H1 (cell line): ENCODE data around the gene KCNH1. TPM values are rescaled to one million over a fixed set of nuclear protein-coding genes. Genes with fewer than 3 reads are reported as not detected.

Source experiments
- CTCF ChIA-PET: fragments of 300-600 bp; sonication (Branson Sonifier 250); formaldehyde crosslinking; loops from one replicate; lab custom pipeline; 2021; ENCODE audit not compliant: partially characterized antibody; lab: Charles Lee
- POLR2A ChIA-PET: fragments of 300-600 bp; sonication (Branson Sonifier 250); formaldehyde crosslinking; loops from one replicate; lab custom pipeline; 2021; ENCODE audit warnings: inconsistent platforms; ENCODE audit not compliant: partially characterized antibody; lab: Charles Lee
- DNase-seq, 2 experiments: peaks; one replicate each; pipeline versions ENCODE4 v3.0.0 to v3.0.0-alpha.2; 2010 to 2022; ENCODE audit warnings: low spot score in 2 of 2, low read depth in 1 of 2, mixed read lengths in 1 of 2
- FAIRE-seq: peaks from 2 replicates; lab custom pipeline; 2011; peaks lifted over from hg19 to GRCh38; lab: Jason Lieb, UNC
- H2AFZ ChIP-seq: 2 replicates; pipeline ENCODE4 v1.8.1; 2012; ENCODE audit warnings: low read length, inconsistent platforms
- H2AK5ac ChIP-seq: 2 replicates; pipeline ENCODE4 v1.6.1; 2013; ENCODE audit warnings: low read depth, low read length
- H2BK120ac ChIP-seq: replicated peaks from 2 replicates; pipeline ENCODE3; 2013; ENCODE audit warnings: low read depth, low read length, inconsistent platforms
- H2BK12ac ChIP-seq: 2 replicates; pipeline ENCODE4 v1.6.1; 2013; ENCODE audit warnings: low read depth, low read length
- H2BK15ac ChIP-seq: 2 replicates; pipeline ENCODE4 v1.6.1; 2013; ENCODE audit warnings: low read length
- H2BK20ac ChIP-seq: 2 replicates; pipeline ENCODE4 v1.6.1; 2013; ENCODE audit warnings: low read length
- H2BK5ac ChIP-seq: 2 replicates; pipeline ENCODE4 v1.6.1; 2013; ENCODE audit warnings: low read depth, low read length
- H3K14ac ChIP-seq: 2 replicates; pipeline ENCODE4 v1.6.1; 2013; ENCODE audit warnings: inconsistent platforms; ENCODE audit not compliant: insufficient read length
- H3K18ac ChIP-seq: 2 replicates; pipeline ENCODE4 v1.6.1; 2013; ENCODE audit warnings: low read length; ENCODE audit errors: extremely low read depth
- H3K23ac ChIP-seq: 2 replicates; pipeline ENCODE4 v1.6.1; 2013; ENCODE audit warnings: inconsistent platforms; ENCODE audit not compliant: insufficient read length
- H3K23me2 ChIP-seq: 2 replicates; pipeline ENCODE4 v1.6.1; 2013; ENCODE audit warnings: low read depth, low read length
- H3K27ac ChIP-seq: 2 replicates; pipeline ENCODE4 v1.6.1; 2011; ENCODE audit warnings: low read depth, low read length, inconsistent platforms
- H3K27me3 ChIP-seq, 4 experiments: replicated peaks in 1 of 4; 1 replicate in 1 of 4; 2 replicates in 3 of 4; pipeline versions ENCODE4 v1.6.1 to v1.8.1; 2011 to 2013; ENCODE audit warnings: low read length in 3 of 4, mild to moderate bottlenecking in 3 of 4, inconsistent platforms in 2 of 4, mixed read lengths in 2 of 4, moderate library complexity in 1 of 4; ENCODE audit not compliant: control insufficient read depth in 3 of 4, insufficient read depth in 3 of 4; ENCODE audit errors: extremely low read depth in 1 of 4
- H3K36me3 ChIP-seq, 4 experiments: 2 replicates each; pipeline versions ENCODE4 v1.6.1 to v1.8.1; 2011 to 2013; ENCODE audit warnings: mild to moderate bottlenecking in 4 of 4, low read length in 3 of 4, moderate library complexity in 2 of 4, control low read depth in 1 of 4, inconsistent platforms in 1 of 4; ENCODE audit not compliant: insufficient read depth in 4 of 4, control insufficient read depth in 2 of 4
- H3K4ac ChIP-seq: replicated peaks from 2 replicates; pipeline ENCODE3; 2013; ENCODE audit warnings: low read length, low read depth, mixed read lengths, inconsistent platforms; ENCODE audit not compliant: insufficient read length
- H3K4me1 ChIP-seq, 4 experiments: replicated peaks in 1 of 4; 1 replicate in 1 of 4; 2 replicates in 3 of 4; pipeline versions ENCODE4 v1.6.1 to v1.8.1; 2011 to 2013; ENCODE audit warnings: low read length in 3 of 4, inconsistent platforms in 2 of 4, mixed read lengths in 1 of 4; ENCODE audit not compliant: insufficient read depth in 4 of 4, control insufficient read depth in 3 of 4
- H3K4me2 ChIP-seq, 2 experiments: 2 replicates each; pipeline versions ENCODE4 v1.6.1 to v1.8.1; 2011 to 2013; ENCODE audit warnings: low read depth in 2 of 2, low read length in 2 of 2, control low read depth in 1 of 2, inconsistent platforms in 1 of 2, mild to moderate bottlenecking in 1 of 2; ENCODE audit not compliant: insufficient read depth in 1 of 2
- H3K4me3 ChIP-seq, 4 experiments: fragments of 200-600, 300-600 bp in 1 of 4; sonication (generic), shearing (Covaris generic), sonication (Bioruptor Twin) in 1 of 4; 2 replicates each; pipeline versions ENCODE4 v1.5.1 to v1.8.1; 2011 to 2016; ENCODE audit warnings: low read length in 4 of 4, low read depth in 3 of 4, control low read depth in 2 of 4, inconsistent platforms in 2 of 4, mild to moderate bottlenecking in 2 of 4, mixed read lengths in 1 of 4, moderate library complexity in 1 of 4; ENCODE audit not compliant: insufficient read depth in 2 of 4; ENCODE audit errors: extremely low read depth in 1 of 4
- H3K56ac ChIP-seq: replicated peaks from 2 replicates; pipeline ENCODE3; 2013; ENCODE audit warnings: low read depth, mild to moderate bottlenecking, mixed read lengths, low read length, inconsistent platforms; ENCODE audit not compliant: insufficient read length
- H3K79me1 ChIP-seq: 2 replicates; pipeline ENCODE4 v1.6.1; 2013; ENCODE audit warnings: low read depth, low read length, control low read depth
- H3K79me2 ChIP-seq, 2 experiments: 2 replicates each; pipeline versions ENCODE4 v1.6.1 to v1.8.1; 2012 to 2013; ENCODE audit warnings: low read length in 2 of 2, mild to moderate bottlenecking in 2 of 2, inconsistent platforms in 1 of 2; ENCODE audit not compliant: insufficient read depth in 2 of 2, control insufficient read depth in 1 of 2
- H3K9ac ChIP-seq, 4 experiments: replicated peaks in 1 of 4; 1 replicate in 1 of 4; 2 replicates in 3 of 4; pipeline versions ENCODE4 v1.6.1 to v1.8.1; 2011 to 2013; ENCODE audit warnings: low read depth in 3 of 4, low read length in 3 of 4, control low read depth in 2 of 4, mild to moderate bottlenecking in 2 of 4, moderate library complexity in 2 of 4, inconsistent platforms in 1 of 4; ENCODE audit errors: extremely low read depth in 1 of 4
- H3K9me3 ChIP-seq, 2 experiments: 2 replicates each; pipeline versions ENCODE4 v1.6.1 to v1.8.1; 2012 to 2013; ENCODE audit warnings: mild to moderate bottlenecking in 2 of 2, moderate library complexity in 2 of 2, control low read depth in 1 of 2, inconsistent platforms in 1 of 2, low read depth in 1 of 2, low read length in 1 of 2, mixed read lengths in 1 of 2; ENCODE audit not compliant: insufficient read depth in 2 of 2
- H4K20me1 ChIP-seq, 2 experiments: replicated peaks in 1 of 2; 2 replicates each; pipeline versions ENCODE3 to v1.8.1; 2011 to 2013; ENCODE audit warnings: inconsistent platforms in 2 of 2, low read length in 2 of 2, mild to moderate bottlenecking in 1 of 2; ENCODE audit not compliant: insufficient read depth in 2 of 2, control insufficient read depth in 1 of 2
- H4K5ac ChIP-seq: 2 replicates; pipeline ENCODE4 v1.6.1; 2013; ENCODE audit warnings: low read length, low read depth, mixed read lengths, inconsistent platforms; ENCODE audit not compliant: insufficient read length
- H4K8ac ChIP-seq: 2 replicates; pipeline ENCODE4 v1.8.0; 2013; ENCODE audit warnings: mild to moderate bottlenecking, moderate library complexity, low read length, inconsistent platforms; ENCODE audit not compliant: insufficient read depth; ENCODE audit errors: extremely low read depth
- H4K91ac ChIP-seq: replicated peaks from 2 replicates; pipeline ENCODE3; 2013; ENCODE audit warnings: low read length, mixed read lengths, inconsistent platforms; ENCODE audit not compliant: insufficient read length
- BACH1 ChIP-seq: IDR thresholded peaks from 2 replicates; pipeline ENCODE4 v1.6.1; 2012; ENCODE audit warnings: low read length, improper control_type of control experiment
- CBX5 ChIP-seq: fragments of 300-800, 300-1000 bp; sonication (generic); IDR thresholded peaks from 2 replicates; pipeline ENCODE4 v1.7.1; 2016; ENCODE audit warnings: antibody characterized with exemption, low read length, low read depth
- WGBS, 2 experiments: shearing (Covaris generic) in 1 of 2; methylation state at CpG; one replicate each; pipeline versions ENCODE4 v1.1.6 to v1.1.7; 2013 to 2015; ENCODE audit warnings: low lambda C conversion rate in 2 of 2, mixed read lengths in 2 of 2, inconsistent platforms in 1 of 2, low coverage in 1 of 2, missing lambda C conversion rate in 1 of 2; ENCODE audit not compliant: insufficient replicate concordance in 2 of 2, insufficient coverage in 1 of 2, insufficient read length in 1 of 2; ENCODE audit errors: extremely low coverage in 1 of 2, missing lambda C conversion rate in 1 of 2; 5-methylcytosine and 5-hydroxymethylcytosine counted together
- polyA plus RNA-seq, 7 experiments: library from polyadenylated mRNA; depleted of rRNA in 3 of 7; stranded (reverse) in 5 of 7; unstranded in 2 of 7; fragments of >200 nt in 5 of 7; fragments of 200-250 nt in 2 of 7; gene quantifications; 1 replicate in 5 of 7; 2 replicates in 1 of 7; 4 replicates in 1 of 7; pipeline versions ENCODE4 v1.2.1 to v1.2.3, GENCODE V29; 2011 to 2013; ENCODE audit warnings: missing spikeins in 2 of 7, mixed read lengths in 2 of 7
- total RNA-seq: library from RNA; stranded (reverse); fragmentation: NEBNext Ultra II Directional; extraction: Animal tissue kit (Norgen Biotek cat#: 25700); gene quantifications from 2 replicates; pipeline ENCODE4 v1.2.1, GENCODE V29; 2021

The KCNH1 gene
- total and polyA plus RNA-seq, 2 of the 8 experiments (the other 6 are each of a cell fraction or from before 2014, with no cell fraction given), result 0.27 to 0.34 TPM

DNA sequence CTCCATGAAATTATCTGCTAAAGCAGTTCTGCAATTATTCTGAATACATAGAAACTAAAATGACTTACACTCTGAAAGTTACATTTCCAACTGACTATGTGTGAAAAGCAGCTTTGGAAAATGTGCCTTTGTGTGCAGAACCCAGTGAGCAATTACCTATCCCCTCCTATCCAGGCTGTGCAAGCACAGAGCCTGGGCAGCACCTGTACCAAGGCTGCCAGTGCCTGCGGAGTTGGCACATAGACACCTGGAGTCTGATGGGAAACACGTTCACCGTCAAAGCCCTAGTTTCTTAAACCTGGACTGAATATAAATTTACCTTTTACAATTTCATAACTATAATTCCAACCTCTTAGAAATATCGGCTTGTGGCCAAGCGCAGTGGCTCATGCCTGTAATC is 307.3 kb downstream of the KCNH1 start:
- Histone ChIP-seq H3K27me3 (no peaks in the 10 kb centered on the region), H4K5ac (no peak overlapping the region), H2AFZ (no peak overlapping the region), H3K23ac (no peak overlapping the region), H2BK5ac (no peak overlapping the region), H3K4ac (no peak overlapping the region), H3K9me3 (no peaks in the 10 kb centered on the region), H3K4me2 (no peak overlapping the region), H3K79me1 (no peaks in the 10 kb centered on the region), H2AK5ac (no peak overlapping the region), H3K4me3 (no peak overlapping the region), H2BK120ac (no peak overlapping the region), H3K23me2 (no peaks in the 10 kb centered on the region), H3K56ac (no peak overlapping the region), H2BK15ac (no peak overlapping the region), H3K27ac (no peak overlapping the region), H3K79me2 (no peaks in the 10 kb centered on the region), H4K8ac (no peak overlapping the region), H3K36me3 (no peaks in the 10 kb centered on the region), H2BK20ac (no peak overlapping the region), H3K14ac (no peak overlapping the region), H4K91ac (no peak overlapping the region), H3K9ac (no peak overlapping the region), H4K20me1 (no peaks in the 10 kb centered on the region), H2BK12ac (no peak overlapping the region), H3K18ac (no peak overlapping the region), H3K4me1 (no peaks in the 10 kb centered on the region)
- CTCF ChIA-PET, result no interaction called here
- 94% methylated on average over 5 of the region's 5 CpGs; no CpG with 5 or more reads in 1 of the 2 experiments for WGBS, 2 experiments
- DNase-seq, result no peak
- POLR2A ChIA-PET, result no interaction called here
- FAIRE-seq, result no peak
- TF ChIP-seq CBX5 (no peak), BACH1 (no peak)
